NCI-H2107 treated with DMSO at 0.1 percent for 48 hours (cell line): ENCODE results near the gene PLEK.
A peak's percentile ranks its signal among the peaks of the same experiment; 100 is the strongest.

Experiments used
- DNase-seq: peaks from one replicate; lab custom pipeline; 2025; ENCODE audit not compliant: unreplicated experiment; lab: John Stamatoyannopoulos, UW

The PLEK gene

GRCh38 chr2:68414452-68414851 is 49.4 kb downstream of the PLEK start:
- DNase-seq: no peak

DNA sequence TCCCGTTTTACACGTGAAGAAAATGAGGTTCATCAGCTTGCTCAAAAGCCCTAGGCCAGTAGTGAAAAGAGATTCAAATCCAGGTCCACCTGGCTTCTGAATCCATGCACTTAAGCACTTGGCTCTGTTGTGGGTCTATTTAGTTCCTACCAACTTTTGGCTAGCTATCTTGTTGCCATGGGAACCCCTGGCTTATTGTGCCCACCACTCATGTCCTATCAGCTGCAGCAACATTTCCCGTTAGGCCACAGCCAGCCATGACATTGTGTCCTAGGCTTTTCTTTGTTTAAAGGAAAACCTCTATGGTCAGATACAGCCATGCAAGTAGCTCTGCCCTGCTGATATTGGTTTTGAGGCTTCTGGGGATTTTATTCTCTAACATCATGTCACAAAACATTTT is 49.8 kb downstream of the PLEK start:
- DNase-seq: no peak

- no peak for DNase-seq
Observed at GRCh38 chr2:68415521-68415920, 50.4 kb downstream of the PLEK start.

DNA sequence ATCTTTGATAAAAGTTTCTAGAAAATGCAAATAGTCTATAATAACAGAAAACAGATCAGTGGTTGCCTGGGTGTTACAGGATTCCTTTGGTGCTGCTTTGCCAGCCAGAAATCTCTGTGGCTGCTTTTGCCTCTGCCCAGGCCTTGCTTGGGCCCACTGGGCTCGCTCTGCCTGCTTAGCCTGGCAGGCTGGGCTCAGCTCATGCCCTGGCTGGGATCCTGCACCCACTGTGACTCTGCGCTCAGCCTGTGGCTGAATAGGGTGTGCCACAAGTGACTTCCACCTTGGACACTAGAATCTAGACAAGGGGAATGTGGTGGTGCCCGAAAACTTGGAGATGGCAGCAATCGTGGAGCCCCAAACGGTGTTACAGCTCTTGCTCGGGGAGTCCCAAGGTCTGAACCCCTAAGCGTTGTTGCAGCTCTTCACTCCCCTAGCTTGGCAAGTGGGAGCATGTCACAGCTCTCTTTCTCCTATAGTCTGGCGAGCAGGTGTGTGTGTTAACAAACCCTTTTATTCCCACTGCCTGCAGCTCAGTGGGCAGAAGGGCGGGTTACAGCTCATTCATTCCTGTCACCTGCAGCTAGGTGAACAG is 51.1 kb downstream of the PLEK start:
- no peak for DNase-seq

DNA sequence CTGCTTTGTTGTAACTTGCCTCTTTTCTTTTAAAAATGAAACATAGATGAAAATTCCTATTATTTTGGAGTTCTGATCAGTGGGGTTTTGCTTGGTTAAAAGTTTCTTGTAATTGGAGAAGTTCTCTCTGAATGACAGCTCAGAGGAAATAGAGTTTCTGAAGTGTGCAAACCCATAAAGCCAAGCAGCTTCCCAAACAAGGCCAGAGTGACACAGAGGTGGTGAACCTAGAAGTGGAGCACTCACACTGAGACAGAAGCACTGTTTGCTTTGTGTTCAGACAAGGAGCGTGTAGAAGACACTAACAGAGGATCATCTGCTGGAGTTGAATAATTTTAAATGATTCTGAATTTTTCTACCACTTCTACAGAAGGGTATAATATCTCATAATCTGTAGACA is 52.8 kb downstream of the PLEK start:
- no peak for DNase-seq

- no peak for DNase-seq
Observed at GRCh38 chr2:68418419-68418818, 53.3 kb downstream of the PLEK start.

- DNase-seq: no peak
Observed at GRCh38 chr2:68418855-68419254, 53.8 kb downstream of the PLEK start.

DNA sequence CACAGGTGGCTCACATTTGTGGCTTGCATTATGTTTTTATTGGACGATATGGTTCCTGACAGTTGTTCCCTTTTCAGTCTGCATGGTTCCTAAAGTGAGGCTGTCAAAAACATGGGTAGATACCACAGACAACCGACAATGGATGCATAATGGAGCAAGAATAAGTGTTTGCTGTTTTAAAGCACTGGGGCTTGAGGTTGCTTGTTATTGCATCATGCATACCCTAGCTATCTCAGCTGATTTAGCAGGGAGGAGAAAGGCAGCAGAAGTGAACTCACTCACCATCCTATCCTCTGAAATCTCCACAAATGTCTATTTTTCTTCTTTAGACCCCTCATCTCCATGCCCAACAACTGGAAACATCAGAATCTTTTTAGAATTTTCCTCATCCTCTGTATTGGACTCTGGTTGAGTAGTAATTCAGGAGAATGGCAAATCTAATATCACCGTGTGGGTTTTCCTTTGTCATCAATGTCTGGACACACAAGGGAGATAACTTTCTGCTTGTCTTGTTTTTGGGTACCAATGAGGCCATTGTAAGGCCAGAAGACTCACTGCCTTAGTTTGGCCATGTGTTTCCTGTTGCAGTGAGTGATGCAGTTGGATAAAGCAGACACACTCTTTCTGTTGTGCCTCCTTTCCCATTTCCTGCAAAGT is 55.3 kb downstream of the PLEK start:
- peak; percentile 31 for DNase-seq

- DNase-seq: no peak
Observed at GRCh38 chr2:68423966-68424650, 59.0 kb downstream of the PLEK start.

GRCh38 chr2:68425503-68425902 is 60.4 kb downstream of the PLEK start:
- no peak for DNase-seq

GRCh38 chr2:68426446-68426845 is 61.4 kb downstream of the PLEK start:
- DNase-seq: no peak

DNA sequence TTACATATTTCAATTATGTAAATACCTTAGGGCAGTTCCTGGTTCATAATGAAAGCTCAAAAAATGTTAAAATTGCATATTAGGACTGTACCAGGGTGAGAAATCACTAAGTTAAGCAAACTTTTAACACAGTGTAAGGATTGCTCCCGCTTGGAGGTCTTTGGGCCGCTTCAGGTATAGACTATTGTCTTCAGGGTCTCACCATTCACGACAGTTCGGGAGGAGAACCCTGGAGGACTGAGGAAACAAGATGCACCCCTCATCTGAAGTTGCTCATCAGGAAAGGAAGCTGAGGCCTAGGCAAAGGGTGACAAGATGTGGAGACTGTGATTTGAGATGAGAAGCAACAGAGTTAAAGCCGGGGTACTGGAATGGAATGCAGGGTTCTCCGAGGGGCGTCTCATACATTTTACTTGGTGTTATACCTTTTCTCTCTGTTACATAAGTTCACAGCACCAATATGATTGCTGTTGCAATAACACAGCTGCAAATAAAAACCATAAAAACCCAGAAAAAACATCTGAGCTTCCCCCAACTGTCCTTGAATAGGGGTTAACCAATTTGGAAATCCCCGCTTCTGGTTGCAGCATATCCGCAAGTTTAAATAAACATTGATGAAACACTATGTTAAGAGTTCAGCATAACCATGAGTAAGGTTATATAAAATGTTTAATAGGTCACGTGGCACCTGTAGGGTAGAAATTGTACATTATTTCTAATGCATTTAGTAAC is 61.9 kb downstream of the PLEK start:
- DNase-seq: no peak

GRCh38 chr2:68428126-68428525 is 63.0 kb downstream of the PLEK start:
- no peak for DNase-seq

- no peak for DNase-seq
Observed at GRCh38 chr2:68428746-68429145, 63.7 kb downstream of the PLEK start.

DNA sequence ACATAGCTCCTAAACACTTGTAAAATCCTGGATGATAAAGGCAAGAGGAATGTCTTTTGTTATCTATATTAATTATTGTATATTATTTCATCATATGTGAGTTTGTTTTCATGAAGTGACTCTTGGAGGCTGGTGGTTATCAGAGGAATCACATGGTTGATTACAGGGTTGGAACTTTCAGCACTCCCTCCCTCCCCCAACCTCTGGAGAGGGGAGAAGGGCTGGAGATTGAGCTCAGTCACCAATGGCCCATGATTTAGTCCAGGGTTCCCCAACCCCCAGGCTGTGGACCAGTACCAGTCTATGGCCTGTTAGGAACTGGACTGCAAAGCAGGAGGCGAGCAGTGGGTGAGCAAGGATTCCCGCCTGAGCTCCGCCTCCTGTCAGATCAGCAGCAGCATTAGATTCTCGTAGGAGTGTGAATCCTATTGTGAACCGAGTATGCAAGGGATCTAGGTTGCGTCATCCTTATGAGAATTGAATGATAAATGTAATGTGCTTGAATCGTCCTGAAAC is 64.3 kb downstream of the PLEK start:
- DNase-seq: no peak

GRCh38 chr2:68431316-68431972 is 66.4 kb downstream of the PLEK start:
- no peak for DNase-seq

- DNase-seq: no peak
Observed at GRCh38 chr2:68432696-68433658, 67.9 kb downstream of the PLEK start.

DNA sequence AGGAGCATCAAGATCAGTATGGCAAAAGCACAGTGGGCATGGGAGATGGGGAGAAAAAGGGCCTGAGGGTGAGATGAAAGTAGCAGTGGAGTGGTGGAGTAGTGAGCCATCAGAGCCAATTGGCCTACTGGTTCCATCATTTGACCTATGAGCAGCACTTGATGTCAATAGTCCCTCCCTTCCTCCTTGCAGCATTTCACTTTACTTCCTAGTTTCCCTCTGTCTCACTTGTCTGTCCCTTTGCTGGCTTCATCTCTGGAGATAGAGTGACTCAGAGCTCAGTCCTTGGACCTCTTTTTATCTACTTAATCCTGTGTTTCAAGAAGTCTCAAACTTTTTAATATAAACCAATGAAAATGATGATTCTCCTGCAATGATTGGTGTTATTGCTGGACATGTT is 69.9 kb downstream of the PLEK start:
- no peak for DNase-seq

GRCh38 chr2:68435615-68436014 is 70.5 kb downstream of the PLEK start:
- no peak for DNase-seq

DNA sequence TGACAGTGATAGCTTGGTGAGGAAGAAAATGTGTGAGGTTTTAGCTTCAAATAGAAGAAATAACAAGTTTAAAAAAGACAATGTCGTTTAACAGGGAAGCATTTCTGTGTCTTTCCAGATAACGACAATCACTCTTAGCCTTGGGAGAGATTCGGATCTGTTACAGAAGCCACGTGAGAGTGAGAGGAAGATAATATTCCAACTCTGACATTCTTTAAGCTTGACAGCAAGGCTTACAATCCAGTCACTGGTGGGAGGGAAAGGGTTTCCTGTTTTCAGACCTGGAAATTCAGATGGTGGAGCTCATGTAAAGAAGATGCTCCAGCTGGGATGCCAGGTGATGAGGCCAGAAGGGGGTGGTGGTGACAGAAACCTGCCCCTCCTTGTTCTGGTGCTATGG is 71.2 kb downstream of the PLEK start:
- DNase-seq: no peak
